GM18499 (cell line): ENCODE measurements around the gene ZNF335.
"Not testable (repeated sequence)": the region's sequence is repeated elsewhere in the genome, so short reads cannot be mapped to it uniquely, and the experiment has no call there.

ENCODE experiments used
- ATAC-seq: cut with Tn5 transposase; IDR thresholded peaks from one replicate; pipeline ENCODE4 v1.9.1; 2021; ENCODE audit warnings: moderate number of reproducible peaks; ENCODE audit not compliant: insufficient read depth, unreplicated experiment

ZNF335 gene

GRCh38 chr20:45937765-45938164 is 34.2 kb downstream of the ZNF335 start:
- ATAC-seq = no peak

- no peak for ATAC-seq
Observed at GRCh38 chr20:45935416-45936046, 36.5 kb downstream of the ZNF335 start.

GRCh38 chr20:45934586-45935415 is 37.2 kb downstream of the ZNF335 start, which contains the start of gene PCIF1:
Gene PCIF1, plus strand, starts transcription at chr20:45934683. Its CDS starts 4,317 bp downstream, at chr20:45939000.
- ATAC-seq = peak; percentile 45

- peak; percentile 3 for ATAC-seq
Observed at GRCh38 chr20:45934046-45934585, 37.9 kb downstream of the ZNF335 start.

GRCh38 chr20:45933266-45934045 is 38.5 kb downstream of the ZNF335 start:
- ATAC-seq = no peak

- not testable (repeated sequence) for ATAC-seq
Observed at GRCh38 chr20:45931680-45932079, 40.3 kb downstream of the ZNF335 start.

- no peak for ATAC-seq
Observed at GRCh38 chr20:45927071-45927878, 44.7 kb downstream of the ZNF335 start.

GRCh38 chr20:45926731-45927070 is 45.3 kb downstream of the ZNF335 start:
- ATAC-seq = no peak

DNA sequence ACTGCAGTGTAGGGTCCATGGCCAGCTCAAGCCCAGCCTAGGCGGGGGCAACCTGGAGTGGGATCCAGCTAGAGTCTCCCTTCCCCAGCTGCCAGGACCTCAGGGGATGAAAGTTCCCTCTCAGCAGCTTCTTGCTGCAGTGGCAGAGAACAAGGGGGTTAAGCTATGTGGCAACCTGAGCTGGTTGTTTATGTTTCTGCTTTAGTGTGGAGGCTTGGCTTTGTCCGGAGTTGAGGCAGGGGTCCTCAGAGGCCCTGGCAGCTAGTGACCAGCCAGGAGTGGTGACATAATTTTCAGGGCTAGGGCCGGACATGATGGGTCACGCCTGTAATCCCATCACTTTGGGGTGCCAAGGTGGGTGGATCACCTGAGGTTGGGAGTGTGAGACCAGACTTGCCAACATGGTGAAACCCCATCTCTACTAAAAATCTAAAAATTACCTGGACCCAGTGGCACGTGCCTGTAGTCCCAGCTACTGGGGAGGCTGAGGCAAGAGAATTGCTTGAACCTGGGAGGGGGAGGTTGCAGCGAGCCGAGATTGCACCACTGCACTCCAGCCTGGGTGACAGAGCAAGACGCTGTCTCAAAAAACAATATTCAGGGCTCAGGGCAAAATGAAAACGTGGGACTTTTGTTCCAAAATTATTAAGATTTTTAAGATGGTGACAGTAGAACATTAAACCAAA is 46.0 kb downstream of the ZNF335 start:
- no peak for ATAC-seq

DNA sequence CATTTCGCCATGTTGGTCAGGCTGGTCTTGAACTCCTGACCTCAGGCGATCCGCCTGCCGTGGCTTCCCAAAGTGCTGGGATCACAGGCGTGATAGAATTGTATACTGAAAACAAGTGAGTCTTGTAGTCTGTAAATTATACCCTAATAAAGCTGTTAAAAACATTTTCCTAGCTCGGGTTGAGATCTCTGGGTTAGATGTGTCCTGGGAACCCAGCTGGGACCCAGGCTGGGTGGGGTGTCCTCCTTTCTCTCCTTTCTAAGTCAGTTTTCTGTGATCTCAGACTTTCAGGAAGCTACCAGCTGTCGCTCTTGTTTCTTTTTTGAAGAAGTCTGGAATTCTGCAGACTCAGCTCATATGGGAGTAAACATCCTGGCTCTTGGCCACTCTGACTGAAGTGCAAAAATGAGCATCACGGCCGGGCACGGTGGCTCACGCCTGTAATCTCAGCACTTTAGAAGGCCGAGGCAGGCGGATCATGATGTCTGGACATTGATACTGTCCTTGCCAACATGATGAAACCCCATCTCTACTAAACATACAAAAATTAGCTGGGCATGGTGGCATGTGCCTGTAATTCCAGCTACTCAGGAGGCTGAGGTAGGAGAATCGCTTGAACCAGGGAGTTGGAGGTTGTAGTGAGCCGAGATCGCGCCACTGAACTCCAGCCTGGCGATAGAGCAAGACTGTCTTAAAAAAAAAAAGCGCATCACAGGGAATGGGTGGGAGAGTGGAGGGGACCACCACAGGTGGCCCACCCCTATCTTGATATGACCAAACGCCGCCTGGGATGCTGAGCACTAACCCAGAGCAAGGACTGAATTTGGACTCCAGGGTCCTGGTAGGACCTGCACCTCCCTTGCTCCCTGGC is 47.4 kb downstream of the ZNF335 start:
- ATAC-seq = no peak

GRCh38 chr20:45921337-45922189 is 50.4 kb downstream of the ZNF335 start:
- ATAC-seq = no peak

DNA sequence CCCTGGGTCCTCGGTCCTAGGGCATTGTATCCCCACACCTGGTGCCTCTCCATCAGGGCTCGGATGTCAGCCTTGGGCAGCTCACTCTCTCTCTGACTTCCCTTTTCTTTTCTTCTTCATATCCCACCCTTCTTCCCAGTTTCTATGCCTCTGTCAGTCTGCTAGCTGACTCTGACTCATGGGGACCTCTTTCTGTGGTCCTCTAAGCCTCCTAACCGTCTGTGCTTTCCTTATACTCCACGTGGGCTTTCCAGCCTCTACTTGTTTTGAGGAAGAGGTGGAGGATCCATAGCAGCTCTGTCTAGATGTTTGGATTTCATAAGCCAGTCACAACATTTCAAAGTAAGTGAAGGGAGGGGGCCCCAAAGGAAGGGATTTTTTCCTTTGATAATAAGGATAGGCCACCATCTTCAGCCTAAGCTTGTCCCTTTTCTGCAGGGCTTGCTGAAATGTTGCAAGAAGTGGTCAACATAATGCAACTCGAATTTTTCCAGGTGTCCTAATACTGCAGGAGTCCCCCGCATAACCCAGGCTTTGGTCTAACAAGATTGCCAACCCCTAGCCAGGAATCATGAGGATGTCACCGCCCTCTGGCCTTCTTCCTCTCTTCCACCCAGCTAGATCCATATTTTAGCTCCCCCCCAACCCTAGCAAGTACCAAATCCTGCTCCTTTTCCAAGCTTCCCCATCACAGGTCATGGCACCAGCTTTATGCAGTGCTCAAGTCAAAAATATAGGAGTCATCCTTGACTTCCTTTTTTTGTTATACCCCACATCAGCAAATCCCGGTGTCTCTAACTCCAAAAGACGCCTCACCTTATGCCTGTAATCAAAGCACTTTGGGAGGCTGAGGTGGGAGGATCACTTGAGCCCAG is 51.3 kb downstream of the ZNF335 start:
- no peak for ATAC-seq

DNA sequence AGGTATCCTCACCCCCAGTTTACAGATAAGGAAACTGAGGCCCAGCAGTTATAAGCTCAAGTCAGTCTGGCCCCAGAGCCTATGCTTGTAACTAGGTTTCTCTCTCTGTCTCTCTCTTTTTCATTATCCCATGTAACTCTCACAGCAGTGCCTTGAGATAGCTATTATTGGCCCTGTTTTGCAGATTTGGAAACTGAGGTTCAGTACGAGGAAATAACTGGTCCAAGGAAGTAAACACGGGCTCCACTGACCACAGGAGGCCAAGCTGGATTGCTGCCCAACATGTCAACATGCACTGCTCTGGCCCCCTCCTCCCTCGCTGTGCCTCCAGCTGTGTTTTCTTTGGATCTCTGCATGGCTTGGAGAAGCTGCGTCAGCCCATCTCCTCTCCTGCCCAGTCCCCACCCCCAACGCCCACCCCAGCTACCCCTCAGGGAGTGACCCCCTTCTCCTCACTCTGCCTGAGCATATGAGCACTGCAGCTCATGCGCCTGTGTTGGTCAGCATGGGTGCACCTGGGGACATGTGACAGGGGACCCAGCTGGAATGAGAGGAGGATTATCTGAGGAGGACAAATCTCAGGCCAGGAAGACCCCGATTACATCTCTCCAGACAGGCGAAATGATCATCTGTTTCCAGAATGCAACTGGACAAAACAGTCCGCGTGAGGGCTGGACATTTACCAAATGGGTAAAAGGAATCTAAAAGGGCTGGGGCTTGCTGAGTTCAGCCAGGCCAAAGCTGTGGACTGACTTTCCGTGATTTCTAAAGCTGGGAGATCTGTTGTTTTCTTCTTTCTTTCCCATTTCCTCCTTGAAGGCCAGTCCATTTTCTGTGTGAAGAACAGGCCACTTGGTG is 52.2 kb downstream of the ZNF335 start:
- no peak for ATAC-seq

DNA sequence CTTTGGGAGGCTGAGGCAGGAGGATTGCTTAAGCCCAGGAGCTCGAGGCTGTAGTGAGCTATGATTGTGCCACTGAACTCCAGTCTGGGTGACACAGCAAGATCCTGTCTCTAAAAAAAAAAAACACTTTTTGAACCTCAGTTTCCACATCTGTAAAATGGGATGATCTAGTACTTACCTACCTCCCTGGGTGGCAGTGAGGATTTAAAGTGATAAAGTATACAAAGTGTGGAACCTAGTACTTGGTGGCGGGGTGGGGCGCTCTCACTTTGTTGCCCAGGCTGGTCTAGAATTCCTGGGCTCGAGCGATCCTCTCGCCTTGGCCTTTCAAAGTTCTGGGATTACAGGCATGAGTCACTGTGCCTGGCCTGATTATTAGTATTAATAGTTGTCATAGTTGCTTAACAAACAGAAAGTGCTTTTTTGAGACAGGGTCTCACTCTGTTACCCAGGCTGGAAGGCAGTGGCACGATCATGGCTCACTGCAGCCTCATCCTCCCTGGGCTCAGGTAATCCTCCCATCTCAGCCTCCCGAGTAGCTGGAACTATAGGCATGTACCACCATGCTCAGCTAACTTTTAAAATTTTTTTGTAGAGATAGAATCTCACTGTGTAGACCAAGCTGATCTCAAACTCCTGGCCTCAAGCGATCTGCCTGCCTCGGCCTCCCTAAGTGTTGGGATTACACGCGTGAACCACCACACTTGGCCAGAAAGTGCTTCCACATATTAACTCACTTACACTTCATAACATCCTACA is 53.0 kb downstream of the ZNF335 start:
- ATAC-seq = no peak

DNA sequence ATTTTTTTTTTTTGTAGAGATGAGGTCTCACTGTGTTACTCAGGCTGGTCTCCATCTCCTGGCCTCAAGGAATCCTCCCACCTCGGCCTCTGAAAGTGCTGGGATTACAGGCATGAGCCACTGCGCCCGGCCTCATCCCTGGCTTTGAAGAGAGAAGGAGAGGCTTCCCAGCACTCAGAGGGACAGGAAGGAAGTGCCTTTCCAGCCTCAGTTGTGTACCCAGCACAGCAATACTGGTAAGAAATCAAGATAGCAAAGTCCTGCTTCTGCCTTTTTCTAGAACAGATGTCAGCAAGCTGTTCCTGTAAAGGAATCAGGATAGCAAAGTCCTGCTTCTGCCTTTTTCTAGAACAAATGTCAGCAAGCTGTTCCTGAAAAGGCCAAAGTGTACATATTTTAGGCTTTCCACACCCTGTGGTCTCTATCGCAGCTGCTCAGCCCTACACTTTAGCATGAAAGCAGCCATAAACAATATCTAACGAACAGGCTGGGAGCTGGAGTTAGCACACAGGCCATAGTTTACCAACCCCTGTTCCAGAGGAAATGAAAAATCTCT is 53.7 kb downstream of the ZNF335 start:
- ATAC-seq = no peak
